Measurements from ENCODE around the gene INIP. TPM values are rescaled to one million over a fixed set of nuclear protein-coding genes. Genes with fewer than 3 reads are reported as not detected.
"Not testable (repeated sequence)": the region's sequence is repeated elsewhere in the genome, so short reads cannot be mapped to it uniquely, and the experiment has no call there.

INIP gene
- total RNA-seq, 1 experiment from 2014 or later, result 45.4 TPM

DNA sequence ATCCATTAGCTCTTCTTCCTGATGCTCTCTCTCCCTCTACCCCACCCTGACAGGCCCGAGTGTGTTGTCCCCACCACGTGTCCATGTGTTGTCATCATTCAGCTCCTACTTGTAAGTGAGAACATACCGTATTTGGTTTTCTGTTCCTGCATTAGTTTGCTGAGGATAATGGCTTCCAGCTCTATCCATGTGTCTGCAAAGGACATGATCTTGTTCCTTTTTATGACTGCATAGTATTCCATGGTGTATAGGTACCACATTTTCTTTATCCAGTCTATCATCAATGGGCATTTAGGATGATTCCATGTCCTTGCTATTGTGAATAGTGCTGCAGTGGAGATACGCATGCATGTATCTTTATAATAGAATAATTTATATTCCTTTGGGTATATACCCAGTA, 44.7 kb downstream of the INIP start:
- not testable (repeated sequence) for DNase-seq (ENCODE audit: low read depth)

DNA sequence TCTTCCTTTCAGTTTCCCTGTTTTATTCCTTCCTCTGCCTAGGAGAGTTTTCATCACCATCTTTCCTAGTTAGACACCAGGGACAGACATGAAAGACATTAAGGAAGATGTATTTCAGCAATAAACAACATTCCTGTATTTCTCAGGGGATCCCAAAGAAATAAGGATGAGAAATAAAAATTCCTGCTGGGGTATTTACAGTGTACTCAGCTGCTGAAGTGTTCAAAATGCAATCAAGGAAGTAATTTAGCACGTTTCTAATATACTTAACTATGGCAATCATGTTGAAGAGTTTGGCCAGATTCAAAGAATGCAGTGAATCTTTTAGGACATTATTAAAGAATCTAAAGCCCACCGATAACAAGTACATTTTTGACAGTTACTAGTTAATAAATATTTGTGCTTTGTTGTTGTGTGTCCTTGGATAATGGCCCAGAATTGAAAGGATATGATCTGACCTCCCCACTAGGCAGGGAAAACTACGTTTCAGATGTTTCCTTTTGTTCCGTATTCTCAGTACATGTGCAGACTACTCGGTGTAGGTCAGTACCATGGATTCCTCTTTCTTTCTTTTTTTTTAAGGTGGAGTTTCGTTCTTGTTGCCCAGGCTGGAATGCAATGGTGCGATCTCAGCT, 46.8 kb downstream of the INIP start:
- no peak for DNase-seq (ENCODE audit: low read depth)

DNA sequence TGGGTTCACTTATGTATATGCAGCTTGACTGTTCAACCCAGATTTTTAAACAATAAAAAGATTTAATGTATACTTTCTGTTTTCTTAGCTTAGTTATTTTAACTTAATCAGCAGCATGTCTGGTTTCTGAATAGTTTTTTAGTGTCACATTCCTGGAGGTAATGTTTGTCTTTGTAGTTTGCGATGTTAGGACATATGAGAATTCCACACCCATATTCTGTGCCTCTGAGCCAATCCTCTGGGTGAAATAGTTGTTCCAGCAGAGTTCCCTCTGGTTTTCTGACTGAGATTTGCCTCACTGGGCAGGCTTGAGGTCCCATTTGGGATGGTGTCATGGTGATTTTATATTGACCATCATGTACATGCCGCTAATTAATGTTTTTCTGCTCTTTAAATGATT, 48.6 kb downstream of the INIP start:
- DNase-seq (ENCODE audit: low read depth), result no peak

DNA sequence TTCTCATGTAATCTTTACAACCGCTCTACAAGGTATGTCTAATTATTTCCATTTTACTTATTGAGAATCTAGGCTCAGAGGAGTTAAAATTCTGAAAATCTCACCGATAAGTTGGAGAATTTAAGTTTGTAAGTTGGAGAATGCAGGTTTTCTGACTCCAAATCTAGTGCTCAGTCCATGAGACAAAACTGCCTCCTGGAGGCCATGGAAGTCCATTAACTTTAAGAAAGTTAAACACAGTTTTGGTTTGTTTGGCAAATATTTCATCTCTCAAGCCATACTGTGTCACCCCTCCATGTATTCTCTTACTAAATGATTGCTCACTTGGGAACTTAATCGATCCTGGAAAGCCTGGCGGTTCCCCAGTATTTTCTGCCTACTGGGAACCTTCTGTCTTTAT, 52.6 kb downstream of the INIP start:
- peak; percentile 33 for DNase-seq (ENCODE audit: low read depth)

DNA sequence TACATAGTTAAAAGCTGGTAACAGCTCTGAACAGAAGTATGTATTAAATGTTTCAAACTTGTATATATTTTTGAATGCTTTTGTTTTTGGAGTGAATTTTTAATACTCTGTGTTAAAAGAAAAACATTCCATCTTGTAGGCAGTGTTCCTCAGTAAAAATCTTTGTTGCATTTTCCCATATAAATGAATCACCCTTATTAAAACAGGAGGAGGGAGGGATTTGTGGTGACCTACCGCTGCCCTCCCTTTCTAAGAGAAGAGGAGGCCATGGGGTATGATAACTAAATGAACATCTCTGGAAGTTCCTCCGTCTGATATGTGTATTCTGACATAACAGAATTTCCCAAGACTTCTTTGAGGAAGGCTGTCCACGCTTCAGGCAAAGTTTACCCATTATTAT, 53.4 kb downstream of the INIP start:
- peak; percentile 42 for DNase-seq (ENCODE audit: low read depth)

DNA sequence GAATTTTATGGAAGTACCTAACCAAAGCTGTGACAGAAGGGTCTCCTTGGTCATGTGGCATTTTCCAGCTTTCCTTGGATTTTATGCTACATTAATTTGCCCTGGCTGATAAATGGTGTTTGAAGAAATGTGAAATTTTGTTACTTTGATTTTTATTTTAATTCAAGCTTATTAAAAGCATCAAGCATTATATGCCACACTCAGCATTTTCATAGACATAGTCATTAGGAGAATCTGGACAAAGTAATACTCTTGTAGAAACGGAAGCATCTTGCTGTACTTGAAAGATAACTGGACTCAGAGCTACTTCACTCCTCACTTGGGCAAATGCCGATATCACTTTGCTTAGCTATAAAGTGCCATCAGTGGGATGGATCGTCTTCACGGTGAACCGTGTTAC, 54.2 kb downstream of the INIP start:
- DNase-seq (ENCODE audit: low read depth), result no peak

DNA sequence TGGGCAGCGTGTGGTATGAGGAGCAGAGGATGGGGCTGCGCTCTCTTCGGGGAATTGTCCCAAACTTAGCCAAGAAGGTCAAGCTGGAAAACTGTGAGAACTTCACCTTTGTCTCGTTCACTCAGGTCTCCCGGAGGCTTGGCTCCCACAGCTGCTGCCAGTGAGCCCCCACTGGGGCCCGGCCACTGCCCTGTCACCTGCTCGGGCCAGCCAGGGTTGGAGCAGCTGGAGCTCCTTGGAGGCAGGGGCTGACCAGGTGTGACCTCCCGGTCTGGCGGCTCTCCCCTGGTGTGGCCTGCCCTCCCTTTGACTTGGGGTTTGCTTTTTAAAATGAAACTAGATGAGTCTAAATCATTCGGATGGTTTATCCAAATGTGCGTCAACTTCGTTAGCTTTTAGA, 58.0 kb downstream of the INIP start:
- no peak for DNase-seq (ENCODE audit: low read depth)

DNA sequence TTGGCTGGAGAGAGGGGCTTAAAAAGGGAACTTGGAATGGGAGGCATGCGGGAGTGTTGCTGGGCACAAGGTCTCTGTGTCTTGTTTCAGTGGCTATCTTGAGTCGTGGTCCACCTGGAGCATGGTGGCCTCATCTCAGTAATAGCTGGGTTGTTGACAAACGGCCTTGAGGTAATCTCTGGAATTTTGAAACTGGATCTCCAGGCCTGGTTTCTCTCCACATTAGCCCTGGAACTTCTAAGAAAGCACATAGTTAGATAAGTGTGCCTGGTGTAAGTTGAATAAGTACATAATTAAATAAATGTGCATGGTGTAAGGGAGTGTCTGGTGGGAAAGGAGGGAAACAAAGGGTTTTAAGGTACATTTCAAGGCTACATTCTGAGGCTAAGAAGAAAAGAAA, 62.2 kb downstream of the INIP start:
- DNase-seq (ENCODE audit: low read depth), result no peak

DNA sequence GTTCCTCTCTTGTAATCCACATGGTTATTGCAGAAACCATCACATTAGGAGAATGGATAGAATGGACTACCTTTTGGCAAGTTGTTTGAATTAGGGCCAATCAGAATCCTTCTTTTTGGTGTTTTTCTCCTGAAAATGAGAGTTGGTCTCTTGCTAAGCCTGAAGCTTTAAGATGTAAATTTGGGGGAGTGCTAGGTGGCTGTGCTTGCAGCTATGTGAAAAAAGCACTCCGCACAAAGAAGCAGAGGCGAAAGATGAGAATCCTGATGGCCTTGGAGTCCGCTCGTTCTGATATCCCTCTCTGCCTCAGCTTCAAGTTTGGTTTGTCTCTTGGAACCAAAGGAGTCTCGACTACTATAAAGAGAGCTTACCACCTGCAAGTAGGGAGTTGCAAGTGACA, 63.6 kb downstream of the INIP start:
- DNase-seq (ENCODE audit: low read depth), result no peak

DNA sequence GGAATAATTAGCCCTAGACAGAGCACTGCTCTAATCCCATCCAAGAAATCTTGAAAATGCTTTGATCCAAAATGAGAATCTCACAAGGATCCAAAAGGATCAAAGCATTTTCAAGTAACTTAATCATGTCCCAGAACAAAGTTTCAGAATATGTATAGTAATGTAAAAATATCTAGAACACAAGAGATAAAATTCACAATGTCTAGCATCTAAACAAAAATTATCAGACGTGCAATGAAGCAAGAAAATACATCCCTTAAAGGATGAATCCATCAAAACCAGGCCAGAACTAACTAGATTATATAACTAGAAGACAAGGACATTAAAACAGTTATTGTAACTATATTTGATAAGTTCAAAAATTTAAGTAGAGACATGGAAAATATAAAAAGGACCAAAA, 69.3 kb downstream of the INIP start:
- no peak for DNase-seq (ENCODE audit: low read depth)

DNA sequence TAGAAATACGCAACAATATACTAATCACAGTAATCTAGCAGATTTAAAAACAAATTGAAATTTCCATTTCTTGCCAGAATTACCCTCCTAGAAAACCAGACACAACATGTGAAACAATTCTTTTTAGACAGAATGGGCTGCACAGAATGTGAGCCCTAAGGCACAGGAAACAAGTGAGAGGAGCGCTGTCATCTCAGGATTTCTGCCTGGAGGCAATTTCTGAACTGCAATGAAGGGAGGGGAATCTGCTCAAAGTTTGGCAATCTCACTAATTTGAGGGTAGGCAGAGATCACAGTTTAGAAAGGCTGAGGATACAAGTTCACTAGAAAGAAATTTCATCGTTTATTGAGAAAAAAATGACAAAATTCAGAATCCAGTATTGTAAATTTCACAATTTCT, 70.3 kb downstream of the INIP start:
- DNase-seq (ENCODE audit: low read depth), result peak; percentile 60

DNA sequence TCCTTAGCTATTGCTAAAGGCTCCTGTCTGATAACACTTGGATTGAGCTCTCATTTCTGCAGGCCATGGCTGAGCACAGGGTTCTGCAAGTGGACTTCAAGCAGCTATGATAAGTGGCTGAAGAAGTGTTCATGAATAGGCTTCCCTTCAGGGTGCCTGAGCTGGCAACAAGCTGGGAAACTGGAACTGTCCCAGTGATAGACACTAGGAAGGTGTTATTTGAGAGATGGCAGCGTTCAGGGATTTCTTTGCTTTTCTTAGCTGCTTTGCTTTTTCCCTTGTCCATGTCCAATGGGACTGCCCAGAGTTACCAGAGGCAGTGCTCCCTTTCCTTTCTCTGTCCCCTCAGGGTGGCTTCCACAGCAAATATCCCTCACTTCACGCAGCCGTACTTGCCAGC, 75.8 kb downstream of the INIP start:
- no peak for DNase-seq (ENCODE audit: low read depth)

DNA sequence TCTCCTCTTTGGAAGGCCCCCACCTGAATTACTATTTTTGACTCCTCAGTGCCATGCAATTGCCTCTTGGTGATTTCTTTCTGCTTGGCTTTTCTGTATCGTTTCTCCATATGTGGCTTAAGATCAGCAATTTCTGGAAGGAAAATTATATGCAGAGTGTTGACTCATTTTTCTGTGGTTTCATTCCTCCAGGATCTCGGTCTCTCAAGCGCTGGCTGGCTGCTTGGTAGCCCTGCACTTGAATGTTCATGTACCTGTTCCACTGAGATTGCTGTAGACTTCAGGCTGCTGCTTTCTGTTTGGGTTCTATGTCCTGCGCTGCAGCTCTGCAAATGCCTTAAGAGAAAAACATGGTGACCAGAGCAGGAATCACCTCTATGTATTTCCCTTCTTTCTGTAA, 77.6 kb downstream of the INIP start:
- peak; percentile 61 for DNase-seq (ENCODE audit: low read depth)

Other genes starting within 250 kb of the INIP start
- 2.9 and 6.0 TPM in 2 replicates for gene KIAA1958, start 231.3 kb downstream of the INIP start, total RNA-seq (2014; rRNA removed; shearing (Covaris generic))
- 5.7 and 11.0 TPM in 2 replicates for gene SNX30, start 32.6 kb upstream of the INIP start, total RNA-seq (2014; rRNA removed; shearing (Covaris generic))
- not detected in 2 replicates for gene SLC46A2, start 172.8 kb upstream of the INIP start, total RNA-seq (2014; rRNA removed; shearing (Covaris generic))

Measured in M059J (cell line).